Lung (tissue), 12 donors: Measurements from ENCODE around the gene ZNF362. TPM values are rescaled to one million over a fixed set of nuclear protein-coding genes. Genes with fewer than 3 reads are reported as not detected.

Experiments
- ATAC-seq: fragments of 200-7000 bp; cut with Tn5 transposase; one replicate; pipeline ENCODE4 v1.9.1; 2020; ENCODE audit warnings: moderate number of reproducible peaks; ENCODE audit not compliant: insufficient read depth, low FRiP score
- DNase-seq, 3 donors: peaks; one replicate each; pipeline ENCODE4 v3.0.0-alpha.2; 2013 to 2017
- H3K27ac ChIP-seq, 2 donors: one replicate each; pipeline ENCODE4 v1.5.1; 2013; ENCODE audit warnings: mild to moderate bottlenecking in 2 of 2, moderate library complexity in 2 of 2, control low read depth in 1 of 2, inconsistent platforms in 1 of 2, low read depth in 1 of 2, low read length in 1 of 2
- H3K27me3 ChIP-seq, 3 donors: one replicate each; pipeline ENCODE4 v1.5.1; 2013; ENCODE audit warnings: low read length in 2 of 3; ENCODE audit not compliant: control insufficient read depth in 3 of 3, insufficient read depth in 3 of 3
- H3K36me3 ChIP-seq, 4 donors: one replicate each; pipeline ENCODE4 v1.5.1; 2013; ENCODE audit warnings: low read length in 4 of 4, mild to moderate bottlenecking in 1 of 4, moderate library complexity in 1 of 4; ENCODE audit not compliant: control insufficient read depth in 4 of 4, insufficient read depth in 4 of 4
- H3K4me1 ChIP-seq, 5 donors: one replicate each; pipeline ENCODE4 v1.5.1; 2013; ENCODE audit warnings: low read length in 5 of 5, mild to moderate bottlenecking in 2 of 5, moderate library complexity in 1 of 5; ENCODE audit not compliant: control insufficient read depth in 5 of 5, insufficient read depth in 5 of 5
- H3K4me3 ChIP-seq: one replicate; pipeline ENCODE4 v1.5.1; 2013; ENCODE audit warnings: mild to moderate bottlenecking, control low read depth, moderate library complexity
- H3K9ac ChIP-seq, 2 donors: one replicate each; pipeline ENCODE4 v1.5.1; 2013; ENCODE audit warnings: low read length in 2 of 2, control low read depth in 1 of 2; ENCODE audit not compliant: insufficient read depth in 1 of 2
- H3K9me3 ChIP-seq, 4 donors: one replicate each; pipeline ENCODE4 v1.5.1; 2013; ENCODE audit warnings: low read length in 3 of 4, mild to moderate bottlenecking in 1 of 4, moderate library complexity in 1 of 4; ENCODE audit not compliant: control insufficient read depth in 4 of 4, insufficient read depth in 3 of 4
- WGBS, 2 donors: extraction: QIAGEN DNeasy Blood & Tissue Kit; methylation state at CpG; one replicate each; pipeline ENCODE4 v1.1.7; 2013; 5-methylcytosine and 5-hydroxymethylcytosine counted together
- polyA plus RNA-seq, 2 donors: library from polyadenylated mRNA; stranded (reverse); fragments of 200-250 nt; gene quantifications; one replicate each; pipeline ENCODE4 v1.2.1, GENCODE V29; 2013
- total RNA-seq, 2 donors: library from RNA; depleted of rRNA in 1 of 2; stranded (reverse); fragments of >200 nt in 1 of 2; gene quantifications; one replicate each; pipeline ENCODE4 v1.2.1, GENCODE V29; 2014 to 2021
- TF ChIP-seq, protein P1 (sequence below): IDR thresholded peaks from 2 replicates; pipeline ENCODE4 v1.5.1; 2012; ENCODE audit warnings: mild to moderate bottlenecking; ENCODE audit errors: control extremely low read depth, extremely low read depth
- donor health status: control.
- donor health status: control.
- donor health status: Bipolar disorder and iron deficiency.
- donor health status: healthy.
- donor health status: DM: yes; HTN: yes; CAD: no.

ZNF362 gene
- total and polyA plus RNA-seq, 4 donors: 10.2 to 35.0 (median 16.5) TPM

DNA sequence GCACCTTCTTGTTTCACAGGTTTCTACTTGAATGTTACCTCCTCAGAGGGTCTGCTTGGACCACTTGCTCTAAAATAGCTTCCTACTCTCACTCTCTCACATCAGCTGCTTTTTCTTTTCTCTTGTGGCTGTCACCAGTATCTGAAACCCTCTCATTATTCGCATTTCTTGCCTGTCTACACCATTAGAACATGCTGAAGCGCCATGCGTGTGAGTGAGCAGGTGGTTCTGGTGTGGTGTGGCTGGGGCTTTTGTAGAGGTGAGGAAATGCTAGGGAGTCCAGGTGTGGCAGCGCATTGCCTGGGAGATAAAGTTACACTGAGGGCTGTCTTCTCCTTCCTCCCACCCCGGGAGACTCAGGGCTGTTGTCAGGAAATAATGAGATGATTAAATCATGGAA, 4.1 kb downstream of the ZNF362 start:
- no peak for DNase-seq
- no peaks in the 10 kb centered on the region for H3K27me3 ChIP-seq

DNA sequence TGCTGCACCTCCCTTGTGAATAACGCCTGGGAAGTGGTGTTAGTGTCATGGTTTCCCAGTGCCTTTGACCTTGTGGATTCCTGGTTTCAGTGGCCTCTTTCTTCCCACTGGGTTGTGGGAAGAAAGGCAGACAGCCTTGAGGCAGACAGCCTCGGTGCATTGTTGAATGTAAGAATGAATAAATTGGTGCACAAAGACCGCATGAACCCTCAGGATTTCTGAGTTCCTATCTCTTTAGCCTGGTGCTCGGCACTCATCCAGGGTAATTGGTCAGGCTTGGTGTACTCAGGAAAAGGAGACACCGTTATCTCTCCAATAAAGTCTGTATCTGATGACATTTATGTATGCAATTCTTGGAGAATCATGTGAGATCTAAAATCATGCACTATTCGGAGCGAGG, 5.1 kb downstream of the ZNF362 start:
- TF ChIP-seq, protein P1, sequence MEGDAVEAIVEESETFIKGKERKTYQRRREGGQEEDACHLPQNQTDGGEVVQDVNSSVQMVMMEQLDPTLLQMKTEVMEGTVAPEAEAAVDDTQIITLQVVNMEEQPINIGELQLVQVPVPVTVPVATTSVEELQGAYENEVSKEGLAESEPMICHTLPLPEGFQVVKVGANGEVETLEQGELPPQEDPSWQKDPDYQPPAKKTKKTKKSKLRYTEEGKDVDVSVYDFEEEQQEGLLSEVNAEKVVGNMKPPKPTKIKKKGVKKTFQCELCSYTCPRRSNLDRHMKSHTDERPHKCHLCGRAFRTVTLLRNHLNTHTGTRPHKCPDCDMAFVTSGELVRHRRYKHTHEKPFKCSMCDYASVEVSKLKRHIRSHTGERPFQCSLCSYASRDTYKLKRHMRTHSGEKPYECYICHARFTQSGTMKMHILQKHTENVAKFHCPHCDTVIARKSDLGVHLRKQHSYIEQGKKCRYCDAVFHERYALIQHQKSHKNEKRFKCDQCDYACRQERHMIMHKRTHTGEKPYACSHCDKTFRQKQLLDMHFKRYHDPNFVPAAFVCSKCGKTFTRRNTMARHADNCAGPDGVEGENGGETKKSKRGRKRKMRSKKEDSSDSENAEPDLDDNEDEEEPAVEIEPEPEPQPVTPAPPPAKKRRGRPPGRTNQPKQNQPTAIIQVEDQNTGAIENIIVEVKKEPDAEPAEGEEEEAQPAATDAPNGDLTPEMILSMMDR: no peak
- no peak for DNase-seq
- no peak overlapping the region for H3K9ac ChIP-seq
- no peak overlapping the region for H3K4me3 ChIP-seq
- no peaks in the 10 kb centered on the region for H3K9me3 ChIP-seq
- peak overlapping the region in 1 of 2 donors; percentile 9 for H3K27ac ChIP-seq
- peaks cover 0 to 14% (median 7%) of the 10 kb centered on the region in 4 donors for H3K36me3 ChIP-seq
- H3K4me1 ChIP-seq: peaks cover 12 to 30% (median 26%) of the 10 kb centered on the region in 5 donors
- H3K27me3 ChIP-seq: no peaks in the 10 kb centered on the region
- no peak for ATAC-seq
- 77 to 83% methylated on average over 7 of the region's 7 CpGs for WGBS, 2 donors

More for the DNA sequence above, 4.1 kb downstream of the ZNF362 start:
- Histone ChIP-seq H3K4me1 (peaks cover 12 to 29% (median 26%) of the 10 kb centered on the region in 5 donors), H3K4me3 (no peak overlapping the region), H3K9me3 (no peaks in the 10 kb centered on the region), H3K27ac (no peak overlapping the region), H3K36me3 (peaks cover 0 to 10% (median 7%) of the 10 kb centered on the region in 4 donors), H3K9ac (no peak overlapping the region)
- no peak for ATAC-seq
- WGBS, 2 donors: 83 to 87% methylated on average over 5 of the region's 5 CpGs
- TF ChIP-seq, protein P1: no peak

DNA sequence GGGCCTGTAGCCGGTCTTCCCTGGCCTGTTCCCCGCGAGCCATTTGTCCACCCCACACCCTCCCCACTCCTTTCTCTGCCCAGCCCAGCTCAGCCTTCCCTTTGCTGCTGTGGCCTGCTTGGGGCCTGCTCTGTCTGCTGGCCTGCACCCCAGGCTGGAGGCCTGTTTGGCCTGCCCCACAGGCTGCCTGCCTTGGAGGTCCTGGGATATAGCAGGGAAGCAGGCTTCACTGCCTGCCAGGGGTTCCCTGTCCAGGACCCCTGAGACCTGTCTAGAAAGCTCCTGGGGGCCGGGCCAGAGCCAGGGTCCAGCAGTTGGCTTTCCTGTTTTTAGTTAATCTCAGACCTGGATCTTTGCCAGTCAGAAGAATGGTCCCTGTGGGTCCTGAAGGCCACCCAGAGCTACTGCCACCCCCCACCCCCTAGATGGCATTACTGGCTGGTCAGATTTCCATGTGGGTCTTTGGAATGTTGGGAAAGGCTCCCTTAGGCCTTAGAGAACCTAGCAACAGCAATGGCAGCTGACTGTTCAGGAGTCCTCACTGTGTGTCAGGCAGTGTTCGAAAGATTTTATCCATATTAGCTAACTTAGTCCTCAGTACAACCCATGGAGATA, 7.7 kb downstream of the ZNF362 start:
- Histone ChIP-seq H3K4me1 (peaks cover 9 to 27% (median 11%) of the 10 kb centered on the region in 5 donors), H3K27ac (no peak overlapping the region), H3K9ac (no peak overlapping the region), H3K27me3 (no peaks in the 10 kb centered on the region), H3K9me3 (no peaks in the 10 kb centered on the region), H3K4me3 (no peak overlapping the region), H3K36me3 (peaks cover 0 to 23% (median 8%) of the 10 kb centered on the region in 4 donors)
- ATAC-seq (no peak), DNase-seq (no peak)
- WGBS, 2 donors: 85% methylated on average over 5 of the region's 5 CpGs
- TF ChIP-seq, protein P1: no peak
